NT2/D1 (cell line): Measurements from ENCODE around the gene PSMA7.

Source experiments
- DNase-seq: peaks from one replicate; pipeline ENCODE4 v3.0.0-alpha.2; 2011; ENCODE audit warnings: low read depth, low spot score
- H3K27me3 ChIP-seq: 2 replicates; pipeline ENCODE4 v1.6.0; 2011; ENCODE audit warnings: mild to moderate bottlenecking; ENCODE audit not compliant: insufficient read length, insufficient read depth
- H3K36me3 ChIP-seq: 2 replicates; pipeline ENCODE4 v1.6.1; 2011; ENCODE audit warnings: mild to moderate bottlenecking, low read length, mixed read lengths; ENCODE audit not compliant: insufficient read depth, insufficient read length
- H3K4me1 ChIP-seq: 2 replicates; pipeline ENCODE4 v1.5.1; 2011; ENCODE audit not compliant: insufficient read depth, insufficient read length
- H3K4me3 ChIP-seq: 2 replicates; pipeline ENCODE4 v1.5.1; 2011; ENCODE audit warnings: low read depth; ENCODE audit not compliant: insufficient read length
- H3K9ac ChIP-seq: 2 replicates; pipeline ENCODE4 v1.6.0; 2011; ENCODE audit warnings: low read depth; ENCODE audit not compliant: insufficient read length
- H3K9me3 ChIP-seq: 2 replicates; pipeline ENCODE4 v1.5.1; 2011; ENCODE audit warnings: mild to moderate bottlenecking, low read length; ENCODE audit not compliant: insufficient read depth
- SUZ12 ChIP-seq: IDR thresholded peaks from 2 replicates; pipeline ENCODE4 v1.6.1; 2011; ENCODE audit not compliant: insufficient read length, insufficient read depth; ENCODE audit errors: extremely low read depth
- YY1 ChIP-seq: IDR thresholded peaks from 2 replicates; pipeline ENCODE4 v1.6.1; 2011; ENCODE audit not compliant: insufficient read length, insufficient read depth
- ZNF274 ChIP-seq: IDR thresholded peaks from 2 replicates; pipeline ENCODE4 v1.6.1; 2011; ENCODE audit warnings: mild to moderate bottlenecking, low read depth, low read length

The PSMA7 gene

GRCh38 chr20:62123450-62124118 is 19.6 kb downstream of the PSMA7 start:
- peak overlapping the region; percentile 91 for H3K4me3 ChIP-seq
- peaks cover 19% of the 10 kb centered on the region for H3K4me1 ChIP-seq
- peak overlapping the region; percentile 98 for H3K9ac ChIP-seq
- H3K9me3 ChIP-seq, result no peaks in the 10 kb centered on the region
- DNase-seq, result no peak
- H3K27me3 ChIP-seq, result no peaks in the 10 kb centered on the region
- TF ChIP-seq ZNF274, result no peak
- no peak for TF ChIP-seq SUZ12
- no peak for TF ChIP-seq YY1
- H3K36me3 ChIP-seq, result peaks cover 51% of the 10 kb centered on the region

- Histone ChIP-seq H3K9me3 (no peaks in the 10 kb centered on the region), H3K4me1 (peaks cover 19% of the 10 kb centered on the region), H3K36me3 (peaks cover 43% of the 10 kb centered on the region), H3K27me3 (no peaks in the 10 kb centered on the region), H3K9ac (peak overlapping the region; percentile 98), H3K4me3 (peak overlapping the region; percentile 91)
- TF ChIP-seq SUZ12 (no peak), YY1 (no peak), ZNF274 (no peak)
- no peak for DNase-seq
Measured at GRCh38 chr20:62122654-62123449, 20.3 kb downstream of the PSMA7 start.

DNA sequence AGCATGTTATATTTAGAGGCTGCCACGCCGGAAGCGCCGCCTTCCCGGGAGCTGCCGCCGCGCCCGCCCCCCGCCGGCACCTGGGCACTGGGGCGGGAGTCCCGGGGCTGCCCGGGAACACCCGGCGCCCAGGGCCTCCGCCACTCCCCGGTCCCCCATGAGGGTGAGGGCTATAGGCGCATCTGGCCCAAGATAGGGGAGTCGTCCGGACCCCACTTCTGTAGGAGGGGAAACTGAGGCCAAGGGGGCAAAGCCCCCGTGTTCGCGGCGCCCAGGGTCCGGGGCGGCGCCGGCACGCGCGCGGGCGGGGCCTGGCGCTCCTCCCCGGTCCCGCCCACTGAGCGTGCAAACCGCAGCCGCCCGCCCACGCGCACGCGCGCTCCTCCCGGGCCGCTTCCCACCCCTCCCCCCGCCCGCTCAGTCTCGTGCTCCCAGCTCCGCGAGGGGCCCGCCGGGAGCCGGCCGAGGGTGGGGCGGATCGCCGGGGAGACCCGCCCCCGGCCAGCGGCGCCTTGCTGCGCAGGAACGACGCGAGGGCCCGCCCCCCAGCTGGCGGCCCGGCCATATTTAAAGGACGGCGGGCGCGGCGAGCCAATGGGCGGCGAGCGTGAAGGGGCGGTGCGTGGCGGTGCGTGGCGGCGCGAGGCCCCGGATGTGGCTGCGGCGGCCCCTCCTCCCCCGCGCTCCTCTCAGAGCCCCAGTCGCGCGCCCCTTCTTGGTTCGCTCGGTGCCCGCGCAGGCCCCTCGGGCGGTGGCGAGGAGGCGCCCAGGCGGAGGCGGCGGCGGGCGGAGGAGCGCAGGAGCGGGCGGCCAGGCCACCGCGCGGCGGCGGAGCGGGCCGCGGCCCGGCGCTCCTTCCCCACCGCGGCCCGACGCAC is 21.2 kb downstream of the PSMA7 start, which contains the start of gene LSM14B:
TSS of gene LSM14B (plus strand) at position 700 of the 878 bp plus-strand sequence. CDS start 192 bp downstream, outside the sequence.
- DNase-seq, result peak; percentile 96
- Histone ChIP-seq H3K36me3 (peaks cover 35% of the 10 kb centered on the region), H3K9ac (peak within 1 kb of the TSS; percentile 98), H3K4me1 (peaks cover 19% of the 10 kb centered on the region), H3K4me3 (peak within 1 kb of the TSS; percentile 91), H3K9me3 (no peaks in the 10 kb centered on the region), H3K27me3 (no peaks in the 10 kb centered on the region)
- TF ChIP-seq SUZ12, result no peak
- peak; percentile 36 for TF ChIP-seq YY1

DNA sequence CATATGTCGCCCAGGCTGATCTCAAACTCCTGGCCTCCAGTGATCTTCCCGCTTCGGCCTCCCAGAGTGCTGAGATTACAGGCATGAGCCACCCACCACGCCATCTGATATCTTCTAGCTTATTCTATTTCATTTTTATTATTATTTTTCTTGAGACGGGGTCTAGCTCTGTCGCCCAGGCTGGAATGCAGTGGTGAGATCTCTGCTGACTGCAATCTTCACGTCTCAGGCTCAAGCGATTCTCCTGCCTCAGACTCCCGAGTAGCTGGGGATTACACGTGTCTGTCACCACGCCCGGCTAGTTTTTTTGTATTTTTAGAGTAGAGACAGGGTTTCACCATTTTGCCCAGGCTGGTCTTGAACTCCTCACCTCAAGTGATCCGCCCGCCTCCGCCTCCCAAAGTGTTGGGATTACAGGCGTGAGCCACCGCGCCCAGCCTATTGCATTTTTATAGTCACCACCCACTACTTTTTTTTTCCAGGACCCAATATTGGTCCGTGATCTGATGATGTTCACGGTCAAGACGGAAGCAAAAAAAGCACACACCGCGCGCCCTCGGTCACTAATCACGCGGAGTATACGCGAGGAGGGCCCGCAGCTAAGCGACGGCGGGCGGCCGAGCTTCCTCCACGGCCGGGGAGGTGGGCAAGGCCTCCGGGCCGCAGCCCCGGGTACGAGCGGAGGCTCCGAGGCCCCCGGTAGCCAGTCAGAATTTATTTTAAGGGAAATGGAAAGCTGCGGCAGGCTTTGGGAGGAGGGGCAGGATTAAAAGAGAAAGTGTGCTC is 22.0 kb downstream of the PSMA7 start:
- peak overlapping the region; percentile 74 for H3K9ac ChIP-seq
- H3K27me3 ChIP-seq, result no peaks in the 10 kb centered on the region
- H3K9me3 ChIP-seq, result no peaks in the 10 kb centered on the region
- TF ChIP-seq ZNF274 (no peak), YY1 (no peak), SUZ12 (no peak)
- peaks cover 28% of the 10 kb centered on the region for H3K36me3 ChIP-seq
- DNase-seq, result no peak
- H3K4me3 ChIP-seq, result peak overlapping the region; percentile 54
- H3K4me1 ChIP-seq, result peaks cover 19% of the 10 kb centered on the region

DNA sequence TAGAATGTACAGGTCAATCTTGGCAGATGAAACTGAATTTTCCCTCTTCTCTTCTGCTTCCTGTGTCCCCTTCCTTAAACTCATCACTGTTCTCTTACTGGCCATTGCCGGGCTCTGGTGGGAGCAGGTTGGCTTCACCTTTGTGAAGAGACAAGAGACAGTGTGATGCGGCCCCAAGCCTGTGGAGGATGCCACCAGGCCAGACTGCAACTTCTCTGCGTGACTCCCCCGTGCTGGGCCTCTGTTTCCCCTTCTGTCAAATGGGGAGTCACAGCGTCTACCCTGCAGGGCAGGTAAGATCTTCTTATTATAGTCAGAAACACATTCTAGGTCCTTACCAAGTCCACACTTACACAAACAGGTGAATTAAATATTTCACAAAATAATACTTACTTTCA is 22.8 kb downstream of the PSMA7 start:
- no peak overlapping the region for H3K4me3 ChIP-seq
- no peak overlapping the region for H3K9ac ChIP-seq
- peaks cover 19% of the 10 kb centered on the region for H3K4me1 ChIP-seq
- peaks cover 19% of the 10 kb centered on the region for H3K36me3 ChIP-seq
- no peak for TF ChIP-seq SUZ12
- no peak for TF ChIP-seq YY1
- no peak for TF ChIP-seq ZNF274
- DNase-seq, result no peak
- no peaks in the 10 kb centered on the region for H3K27me3 ChIP-seq
- H3K9me3 ChIP-seq, result no peaks in the 10 kb centered on the region

GRCh38 chr20:62119591-62120364 is 23.4 kb downstream of the PSMA7 start:
- peaks cover 13% of the 10 kb centered on the region for H3K36me3 ChIP-seq
- H3K27me3 ChIP-seq, result no peaks in the 10 kb centered on the region
- no peak for DNase-seq
- peaks cover 15% of the 10 kb centered on the region for H3K4me1 ChIP-seq
- H3K9me3 ChIP-seq, result no peaks in the 10 kb centered on the region
- H3K4me3 ChIP-seq, result no peak overlapping the region
- no peak overlapping the region for H3K9ac ChIP-seq
- TF ChIP-seq ZNF274, result no peak
